Calu3 (cell line): ENCODE measurements around the gene EFNB3. TPM values are rescaled to one million over a fixed set of nuclear protein-coding genes. Genes with fewer than 3 reads are reported as not detected.

Experiments
- BruUV-seq: library from RNA; stranded (reverse); fragments of 400-500 nt; replicated peaks from 2 replicates; lab custom pipeline; 2021; lab: Mats Ljungman, UMichigan
- CTCF ChIA-PET: fragments of 300-600 bp; sonication (Branson Sonifier 250); formaldehyde crosslinking; loops from one replicate; lab custom pipeline; 2022; ENCODE audit warnings: antibody characterized with exemption; lab: Charles Lee
- DNase-seq: peaks from one replicate; pipeline ENCODE4 v3.0.0; 2022
- H3K27ac Mint-ChIP-seq: one replicate; pipeline ENCODE4 v1.8.0; 2022; ENCODE audit warnings: mixed read lengths; ENCODE audit not compliant: unreplicated experiment
- H3K27me3 Mint-ChIP-seq: one replicate; pipeline ENCODE4 v1.8.0; 2022; ENCODE audit warnings: mixed read lengths; ENCODE audit not compliant: unreplicated experiment
- H3K36me3 Mint-ChIP-seq: one replicate; pipeline ENCODE4 v1.8.0; 2022; ENCODE audit warnings: mild to moderate bottlenecking, moderate library complexity, mixed read lengths; ENCODE audit not compliant: insufficient read depth, unreplicated experiment
- H3K4me1 Mint-ChIP-seq: one replicate; pipeline ENCODE4 v1.8.0; 2022; ENCODE audit warnings: mild to moderate bottlenecking, low read depth, mixed read lengths; ENCODE audit not compliant: unreplicated experiment
- H3K4me3 Mint-ChIP-seq: one replicate; pipeline ENCODE4 v1.8.0; 2022; ENCODE audit warnings: mild to moderate bottlenecking, low read depth, moderate library complexity, mixed read lengths; ENCODE audit not compliant: unreplicated experiment
- H3K9me3 Mint-ChIP-seq: one replicate; pipeline ENCODE4 v1.8.0; 2022; ENCODE audit warnings: low read depth, mixed read lengths; ENCODE audit not compliant: unreplicated experiment
- intact Hi-C: fragments of 100-400 bp; cut with micrococcal nuclease; formaldehyde crosslinking; loops from one replicate; pipeline ENCODE4 v1.10.0; 2022; ENCODE audit not compliant: unreplicated experiment
- total RNA-seq: library from RNA; stranded (reverse); gene quantifications from 2 replicates; pipeline ENCODE4 v1.2.3, GENCODE V29; 2022
- TF ChIP-seq, protein P1 (sequence below): fragments of 200-600 bp; IDR thresholded peaks from one replicate; pipeline ENCODE4 v1.8.0; 2022; ENCODE audit warnings: antibody characterized with exemption; ENCODE audit not compliant: unreplicated experiment

The EFNB3 gene
- total RNA-seq, 1 experiment from 2014 or later, result 0.38 TPM

DNA sequence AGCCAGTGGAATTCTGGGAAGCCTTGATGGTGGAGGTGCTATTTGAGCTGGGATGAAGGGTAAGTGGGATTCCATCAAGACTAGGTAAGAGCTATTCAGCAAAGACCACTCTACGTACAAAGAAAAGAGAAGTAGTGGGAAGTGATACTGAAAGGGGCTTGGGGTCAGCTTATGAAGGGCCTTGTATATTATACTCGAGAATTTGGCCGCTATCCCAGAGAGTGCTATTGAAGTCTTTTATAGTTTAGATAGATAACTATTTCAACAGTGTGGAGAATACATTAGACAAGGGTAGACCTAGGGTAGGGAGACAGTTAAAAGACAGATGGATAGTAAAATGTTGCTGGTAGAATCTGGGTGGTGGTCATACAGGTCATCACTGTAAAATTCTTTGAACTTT lies 22.9 kb downstream of the EFNB3 start:
- Mint-ChIP-seq H3K27ac (no peak overlapping the region), H3K4me3 (no peak overlapping the region), H3K27me3 (peaks cover 44% of the 10 kb centered on the region), H3K36me3 (no peaks in the 10 kb centered on the region), H3K9me3 (no peaks in the 10 kb centered on the region), H3K4me1 (no peaks in the 10 kb centered on the region)
- BruUV-seq, result no TSS peak
- no peak for DNase-seq
- TF ChIP-seq, protein P1, sequence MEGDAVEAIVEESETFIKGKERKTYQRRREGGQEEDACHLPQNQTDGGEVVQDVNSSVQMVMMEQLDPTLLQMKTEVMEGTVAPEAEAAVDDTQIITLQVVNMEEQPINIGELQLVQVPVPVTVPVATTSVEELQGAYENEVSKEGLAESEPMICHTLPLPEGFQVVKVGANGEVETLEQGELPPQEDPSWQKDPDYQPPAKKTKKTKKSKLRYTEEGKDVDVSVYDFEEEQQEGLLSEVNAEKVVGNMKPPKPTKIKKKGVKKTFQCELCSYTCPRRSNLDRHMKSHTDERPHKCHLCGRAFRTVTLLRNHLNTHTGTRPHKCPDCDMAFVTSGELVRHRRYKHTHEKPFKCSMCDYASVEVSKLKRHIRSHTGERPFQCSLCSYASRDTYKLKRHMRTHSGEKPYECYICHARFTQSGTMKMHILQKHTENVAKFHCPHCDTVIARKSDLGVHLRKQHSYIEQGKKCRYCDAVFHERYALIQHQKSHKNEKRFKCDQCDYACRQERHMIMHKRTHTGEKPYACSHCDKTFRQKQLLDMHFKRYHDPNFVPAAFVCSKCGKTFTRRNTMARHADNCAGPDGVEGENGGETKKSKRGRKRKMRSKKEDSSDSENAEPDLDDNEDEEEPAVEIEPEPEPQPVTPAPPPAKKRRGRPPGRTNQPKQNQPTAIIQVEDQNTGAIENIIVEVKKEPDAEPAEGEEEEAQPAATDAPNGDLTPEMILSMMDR, result no peak
- CTCF ChIA-PET, result no interaction called here
- intact Hi-C loops, result no loop called here

DNA sequence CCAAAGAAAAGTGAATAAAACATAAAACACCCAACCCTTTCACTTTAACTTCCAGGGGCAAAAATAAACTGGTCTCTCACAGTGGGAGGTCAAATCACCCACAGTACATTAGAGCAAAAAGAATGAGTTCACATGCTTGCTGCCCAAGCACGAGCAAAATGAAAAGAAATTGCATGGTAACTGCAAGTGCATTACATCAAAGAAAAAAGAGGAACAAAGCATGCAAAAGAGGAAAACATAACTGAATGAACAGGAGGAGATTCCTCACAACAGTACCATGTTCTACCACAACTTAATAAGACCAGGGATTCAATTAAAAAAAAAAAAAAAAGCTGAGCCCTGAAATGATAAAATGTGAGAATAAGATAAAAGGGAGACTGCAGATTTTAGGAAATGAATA lies 24.8 kb downstream of the EFNB3 start:
- CTCF ChIA-PET, result interaction anchor here (0.7 kb wide), 1 partner anchor 125 kb away, joined by 3 read pairs; no protein-coding TSS in a partner anchor
- no TSS peak for BruUV-seq
- TF ChIP-seq, protein P1, result no peak

DNA sequence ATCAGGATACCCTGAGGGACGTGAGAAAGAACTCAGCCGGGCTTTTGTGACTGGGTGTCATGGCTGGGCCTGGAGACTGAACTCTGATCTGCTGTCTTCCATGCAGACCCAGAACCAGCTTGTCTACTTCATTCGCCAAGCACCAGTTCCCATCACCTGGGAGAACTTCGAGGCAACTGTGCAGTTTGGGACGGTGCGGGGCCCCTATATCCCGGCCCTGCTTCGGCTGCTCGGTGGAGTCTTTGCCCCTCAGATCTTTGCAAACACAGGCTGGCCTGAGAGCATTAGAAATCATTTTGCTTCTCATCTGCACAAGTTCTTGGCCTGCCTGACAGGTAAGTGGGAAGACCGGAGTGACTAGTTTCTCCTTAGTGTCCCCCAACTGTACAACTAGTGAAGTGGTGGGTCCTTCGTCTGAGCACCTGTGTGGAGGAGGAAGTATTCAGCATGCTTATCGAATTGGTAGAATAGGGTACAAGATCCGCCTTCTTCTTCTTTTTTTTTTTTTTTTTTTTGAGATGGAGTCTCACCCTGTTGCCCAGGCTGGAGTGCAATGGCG lies 28.1 kb downstream of the EFNB3 start:
- TF ChIP-seq, protein P1, result no peak
- H3K4me1 Mint-ChIP-seq, result no peaks in the 10 kb centered on the region
- no peak overlapping the region for H3K27ac Mint-ChIP-seq
- H3K36me3 Mint-ChIP-seq, result no peaks in the 10 kb centered on the region
- CTCF ChIA-PET, result no interaction called here
- DNase-seq, result no peak
- no peak overlapping the region for H3K4me3 Mint-ChIP-seq
- H3K9me3 Mint-ChIP-seq, result no peaks in the 10 kb centered on the region
- intact Hi-C loops, result no loop called here
- no TSS peak for BruUV-seq
- H3K27me3 Mint-ChIP-seq, result peaks cover 54% of the 10 kb centered on the region

More for the DNA sequence above, 24.8 kb downstream of the EFNB3 start:
- H3K36me3 Mint-ChIP-seq, result no peaks in the 10 kb centered on the region
- no peak overlapping the region for H3K4me3 Mint-ChIP-seq
- no peaks in the 10 kb centered on the region for H3K4me1 Mint-ChIP-seq
- H3K27me3 Mint-ChIP-seq, result peaks cover 46% of the 10 kb centered on the region
- H3K9me3 Mint-ChIP-seq, result no peaks in the 10 kb centered on the region
- no peak overlapping the region for H3K27ac Mint-ChIP-seq
- no peak for DNase-seq
- intact Hi-C loops, result no loop called here

DNA sequence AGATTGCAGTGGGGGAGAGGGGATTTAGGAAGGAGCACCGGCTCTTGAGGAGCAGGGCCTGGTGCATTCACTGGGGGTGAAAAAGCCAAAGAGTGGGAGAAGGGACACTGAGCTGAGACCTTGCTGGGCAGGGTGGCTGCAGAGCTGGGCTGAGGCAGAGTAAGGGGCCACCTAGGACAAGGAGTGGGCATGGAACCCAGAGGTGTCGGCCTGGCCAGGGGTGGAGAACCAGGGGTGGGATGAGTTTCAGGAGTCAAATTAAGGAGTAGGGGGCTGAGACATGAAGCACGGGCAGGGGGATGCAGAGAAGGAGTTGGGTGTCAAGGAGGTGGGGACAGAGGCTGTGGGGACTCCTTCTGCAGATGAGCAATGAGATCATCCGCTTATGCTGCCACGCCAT lies 32.6 kb downstream of the EFNB3 start:
- intact Hi-C loops, result no loop called here
- H3K36me3 Mint-ChIP-seq, result no peaks in the 10 kb centered on the region
- no peak overlapping the region for H3K4me3 Mint-ChIP-seq
- H3K27me3 Mint-ChIP-seq, result peaks cover 86% of the 10 kb centered on the region
- TF ChIP-seq, protein P1, result no peak
- no TSS peak for BruUV-seq
- no peak overlapping the region for H3K27ac Mint-ChIP-seq
- DNase-seq, result no peak
- CTCF ChIA-PET, result no interaction called here
- H3K9me3 Mint-ChIP-seq, result no peaks in the 10 kb centered on the region
- no peaks in the 10 kb centered on the region for H3K4me1 Mint-ChIP-seq
